ENCODE measurements around the gene LRRC28. TPM values are rescaled to one million over a fixed set of nuclear protein-coding genes. Genes with fewer than 3 reads are reported as not detected.

Gene LRRC28
- polyA plus RNA-seq, 3 donors from 2014 or later, result 27.3 to 30.5 (median 27.7) TPM

DNA sequence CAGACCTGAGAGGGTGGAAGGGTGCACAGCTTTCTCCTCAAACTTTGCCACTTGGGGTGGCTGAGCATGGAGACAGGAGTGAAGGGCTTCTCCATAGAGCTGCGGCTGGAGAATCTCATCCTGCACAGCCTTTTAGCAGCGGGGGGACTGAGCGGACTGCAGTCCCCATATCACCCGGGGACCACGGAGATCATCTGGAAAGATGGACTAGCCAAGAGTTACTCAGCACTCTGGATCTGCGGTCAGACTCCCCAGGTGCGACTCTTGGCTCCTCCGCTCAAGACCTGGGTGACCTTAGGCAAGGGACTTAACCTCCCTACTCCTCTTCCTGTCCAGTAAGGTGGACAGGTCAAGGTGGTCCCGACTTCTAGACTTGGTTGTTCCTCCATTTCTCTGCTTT, 188.7 kb downstream of the LRRC28 start:
- H3K27ac Mint-ChIP-seq, result no peak overlapping the region
- H3K9me3 Mint-ChIP-seq, result no peaks in the 10 kb centered on the region
- H3K4me3 Mint-ChIP-seq, result no peak overlapping the region
- H3K36me3 Mint-ChIP-seq, result no peaks in the 10 kb centered on the region
- DNase-seq, result no peak
- peaks cover 4 to 6% (median 4%) of the 10 kb centered on the region in 3 donors for H3K27me3 Mint-ChIP-seq (ENCODE audit: low read depth in 3 of 3)
- H3K4me1 Mint-ChIP-seq, result peaks cover 0 to 6% of the 10 kb centered on the region in 2 donors

Other genes with a start within 250 kb of the LRRC28 start
- not detected for gene PGPEP1L, start 243.7 kb upstream of the LRRC28 start, polyA plus RNA-seq
- not detected for gene SYNM, start 146.4 kb upstream of the LRRC28 start, polyA plus RNA-seq
- under 1 TPM in 2 of 3 donors, not detected in 1; 0.21 to 0.25 TPM for gene TTC23, start 1.9 kb upstream of the LRRC28 start, polyA plus RNA-seq